SK-N-SH (cell line): ENCODE measurements around the gene DRG1.

Source experiments
- JUND ChIP-seq: IDR thresholded peaks from 2 replicates; pipeline ENCODE4 v1.4.0; 2012
- POLR2AphosphoS5 ChIP-seq: IDR thresholded peaks from 2 replicates; pipeline ENCODE4 v1.6.1; 2012; ENCODE audit warnings: low read depth, low read length
- REST ChIP-seq: IDR thresholded peaks from 2 replicates; pipeline ENCODE4 v1.6.1; 2012; ENCODE audit warnings: mild to moderate bottlenecking, low read depth, low read length, moderate library complexity
- SIN3A ChIP-seq: IDR thresholded peaks from 2 replicates; pipeline ENCODE4 v1.6.1; 2012; ENCODE audit warnings: low read depth, mild to moderate bottlenecking, low read length, moderate library complexity, borderline replicate concordance
- SMC3 ChIP-seq: IDR thresholded peaks from 2 replicates; pipeline ENCODE4 v1.6.1; 2012; ENCODE audit warnings: low read depth, low read length, improper control_type of control experiment
- TCF12 ChIP-seq: IDR thresholded peaks from 2 replicates; pipeline ENCODE4 v1.4.0; 2012
- TEAD4 ChIP-seq: IDR thresholded peaks from 2 replicates; pipeline ENCODE4 v1.4.0; 2012; ENCODE audit warnings: mild to moderate bottlenecking, borderline replicate concordance; ENCODE audit not compliant: insufficient read depth
- USF1 ChIP-seq: IDR thresholded peaks from 2 replicates; pipeline ENCODE4 v1.4.0; 2012; ENCODE audit warnings: low read depth, borderline replicate concordance
- YY1 ChIP-seq: IDR thresholded peaks from 2 replicates; pipeline ENCODE4 v1.4.0; 2012; ENCODE audit warnings: low read depth, mild to moderate bottlenecking
- TF ChIP-seq, protein P1 (sequence below): IDR thresholded peaks from 2 replicates; pipeline ENCODE4 v1.4.0; 2012; ENCODE audit warnings: low read depth, borderline replicate concordance
- TF ChIP-seq, protein P2 (sequence below): fragments of 200-600 bp; sonication (generic); IDR thresholded peaks from 2 replicates; pipeline ENCODE4 v1.6.1; 2017; ENCODE audit warnings: antibody characterized with exemption, mild to moderate bottlenecking, moderate library complexity
- TF ChIP-seq, protein P3 (sequence below): IDR thresholded peaks from 2 replicates; pipeline ENCODE4 v1.4.0; 2012; ENCODE audit warnings: low read depth

- TF ChIP-seq, protein P1, sequence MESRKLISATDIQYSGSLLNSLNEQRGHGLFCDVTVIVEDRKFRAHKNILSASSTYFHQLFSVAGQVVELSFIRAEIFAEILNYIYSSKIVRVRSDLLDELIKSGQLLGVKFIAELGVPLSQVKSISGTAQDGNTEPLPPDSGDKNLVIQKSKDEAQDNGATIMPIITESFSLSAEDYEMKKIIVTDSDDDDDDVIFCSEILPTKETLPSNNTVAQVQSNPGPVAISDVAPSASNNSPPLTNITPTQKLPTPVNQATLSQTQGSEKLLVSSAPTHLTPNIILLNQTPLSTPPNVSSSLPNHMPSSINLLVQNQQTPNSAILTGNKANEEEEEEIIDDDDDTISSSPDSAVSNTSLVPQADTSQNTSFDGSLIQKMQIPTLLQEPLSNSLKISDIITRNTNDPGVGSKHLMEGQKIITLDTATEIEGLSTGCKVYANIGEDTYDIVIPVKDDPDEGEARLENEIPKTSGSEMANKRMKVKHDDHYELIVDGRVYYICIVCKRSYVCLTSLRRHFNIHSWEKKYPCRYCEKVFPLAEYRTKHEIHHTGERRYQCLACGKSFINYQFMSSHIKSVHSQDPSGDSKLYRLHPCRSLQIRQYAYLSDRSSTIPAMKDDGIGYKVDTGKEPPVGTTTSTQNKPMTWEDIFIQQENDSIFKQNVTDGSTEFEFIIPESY: no peak
- TF ChIP-seq USF1 (no peak), REST (no peak), JUND (no peak), TEAD4 (no peak), SIN3A (no peak), SMC3 (no peak), POLR2AphosphoS5 (no peak), TCF12 (no peak), YY1 (no peak)
- TF ChIP-seq, protein P2, sequence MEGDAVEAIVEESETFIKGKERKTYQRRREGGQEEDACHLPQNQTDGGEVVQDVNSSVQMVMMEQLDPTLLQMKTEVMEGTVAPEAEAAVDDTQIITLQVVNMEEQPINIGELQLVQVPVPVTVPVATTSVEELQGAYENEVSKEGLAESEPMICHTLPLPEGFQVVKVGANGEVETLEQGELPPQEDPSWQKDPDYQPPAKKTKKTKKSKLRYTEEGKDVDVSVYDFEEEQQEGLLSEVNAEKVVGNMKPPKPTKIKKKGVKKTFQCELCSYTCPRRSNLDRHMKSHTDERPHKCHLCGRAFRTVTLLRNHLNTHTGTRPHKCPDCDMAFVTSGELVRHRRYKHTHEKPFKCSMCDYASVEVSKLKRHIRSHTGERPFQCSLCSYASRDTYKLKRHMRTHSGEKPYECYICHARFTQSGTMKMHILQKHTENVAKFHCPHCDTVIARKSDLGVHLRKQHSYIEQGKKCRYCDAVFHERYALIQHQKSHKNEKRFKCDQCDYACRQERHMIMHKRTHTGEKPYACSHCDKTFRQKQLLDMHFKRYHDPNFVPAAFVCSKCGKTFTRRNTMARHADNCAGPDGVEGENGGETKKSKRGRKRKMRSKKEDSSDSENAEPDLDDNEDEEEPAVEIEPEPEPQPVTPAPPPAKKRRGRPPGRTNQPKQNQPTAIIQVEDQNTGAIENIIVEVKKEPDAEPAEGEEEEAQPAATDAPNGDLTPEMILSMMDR: no peak
- TF ChIP-seq, protein P3, sequence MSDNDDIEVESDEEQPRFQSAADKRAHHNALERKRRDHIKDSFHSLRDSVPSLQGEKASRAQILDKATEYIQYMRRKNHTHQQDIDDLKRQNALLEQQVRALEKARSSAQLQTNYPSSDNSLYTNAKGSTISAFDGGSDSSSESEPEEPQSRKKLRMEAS: no peak
Observed at GRCh38 chr22:31354515-31354914, 44.9 kb upstream of the DRG1 start.
